A549 (cell line): ENCODE measurements around the gene KLHDC7B. TPM values are rescaled to one million over a fixed set of nuclear protein-coding genes. Genes with fewer than 3 reads are reported as not detected.
"Not testable (repeated sequence)": the region's sequence is repeated elsewhere in the genome, so short reads cannot be mapped to it uniquely, and the experiment has no call there.

Experiments used
- ATAC-seq, 2 experiments: fragments of 200-7000 bp in 1 of 2; fragments of >200 bp in 1 of 2; cut with Nextera tagmentation in 1 of 2; cut with Tn5 transposase in 1 of 2; 3 replicates each; pipeline versions ENCODE4 v1.8.0 to v1.9.1; 2018 to 2020; ENCODE audit warnings: mild to moderate bottlenecking in 1 of 2, moderate library complexity in 1 of 2
- CTCF ChIA-PET: fragments of 300-600 bp; sonication (Branson Sonifier 250); formaldehyde crosslinking; extraction: SDS; loops from one replicate; lab custom pipeline; 2021; ENCODE audit warnings: antibody characterized with exemption, inconsistent platforms; lab: Yijun Ruan, JAX
- POLR2A ChIA-PET: fragments of 350-600 bp; formaldehyde crosslinking; extraction: SDS; loops from one replicate; lab custom pipeline; 2021; ENCODE audit warnings: antibody characterized with exemption, inconsistent platforms; lab: Yijun Ruan, JAX
- DNase-seq, 2 experiments: peaks; one replicate each; pipeline versions ENCODE4 v3.0.0 to v3.0.0-alpha.2; 2011 to 2016; ENCODE audit warnings: low read depth in 1 of 2, low spot score in 1 of 2
- FAIRE-seq: peaks from 2 replicates; lab custom pipeline; 2011; peaks lifted over from hg19 to GRCh38; lab: Jason Lieb, UNC
- H3K27ac ChIP-seq, 2 experiments: fragments of >200 bp; sonication (Bioruptor Twin); formaldehyde crosslinking; 3 replicates each; pipeline ENCODE4 v1.5.1; 2016 to 2017
- H3K4me1 ChIP-seq: fragments of >200 bp; sonication (Bioruptor Twin); formaldehyde crosslinking; 3 replicates; pipeline ENCODE4 v1.6.1; 2016
- H3K4me2 ChIP-seq: fragments of >200 bp; sonication (Bioruptor Twin); formaldehyde crosslinking; 3 replicates; pipeline ENCODE4 v1.6.1; 2016
- H3K4me3 ChIP-seq: fragments of >200 bp; sonication (Bioruptor Twin); formaldehyde crosslinking; 3 replicates; pipeline ENCODE4 v1.5.1; 2016
- H3K9me3 ChIP-seq: fragments of >200 bp; sonication (Bioruptor Twin); formaldehyde crosslinking; 3 replicates; pipeline ENCODE4 v1.6.1; 2016
- CBX2 ChIP-seq: fragments of 200-600 bp; sonication (generic); IDR thresholded peaks from 2 replicates; pipeline ENCODE4 v1.6.1; 2016; ENCODE audit warnings: low read depth, mild to moderate bottlenecking, borderline replicate concordance
- CBX8 ChIP-seq: fragments of 200-600 bp; sonication (generic); IDR thresholded peaks from 2 replicates; pipeline ENCODE4 v1.6.1; 2016
- CHD2 ChIP-seq: fragments of 150-350 bp; IDR thresholded peaks from 2 replicates; pipeline ENCODE4 v1.6.1; 2014; ENCODE audit warnings: low read length; ENCODE audit not compliant: partially characterized antibody
- CHD4 ChIP-seq: fragments of 200-600 bp; sonication (generic); IDR thresholded peaks from 2 replicates; pipeline ENCODE4 v1.6.1; 2016; ENCODE audit warnings: antibody characterized with exemption, mild to moderate bottlenecking, borderline replicate concordance
- CTCF ChIP-seq: fragments of >200 bp; sonication (Bioruptor Twin); formaldehyde crosslinking; IDR thresholded peaks from 3 replicates; pipeline ENCODE4 v1.5.1; 2016
- ESRRA ChIP-seq: fragments of 150-350 bp; IDR thresholded peaks from 2 replicates; pipeline ENCODE4 v1.6.1; 2014; ENCODE audit warnings: mild to moderate bottlenecking, low read length, borderline replicate concordance
- HOXA7 ChIP-seq: fragments of 250-450 bp; sonication (Bioruptor Pico); IDR thresholded peaks from 2 replicates; pipeline ENCODE4 v1.5.0; 2020; ENCODE audit warnings: mild to moderate bottlenecking, moderate library complexity
- KDM5A ChIP-seq: fragments of 200-600 bp; sonication (generic); IDR thresholded peaks from 2 replicates; pipeline ENCODE4 v1.6.1; 2016; ENCODE audit warnings: antibody characterized with exemption, mild to moderate bottlenecking
- MAX ChIP-seq: IDR thresholded peaks from 2 replicates; pipeline ENCODE4 v1.6.1; 2012
- MYC ChIP-seq: IDR thresholded peaks from 2 replicates; pipeline ENCODE4 v1.6.1; 2012; ENCODE audit warnings: mild to moderate bottlenecking, inconsistent platforms, low read length, improper control_type of control experiment, borderline replicate concordance
- NPAS2 ChIP-seq: fragments of 250-450 bp; sonication (Bioruptor Pico); IDR thresholded peaks from 2 replicates; pipeline ENCODE4 v1.8.0; 2022; ENCODE audit warnings: mild to moderate bottlenecking, moderate library complexity, borderline replicate concordance
- POLR2A ChIP-seq: IDR thresholded peaks from 2 replicates; pipeline ENCODE4 v1.6.1; 2012; ENCODE audit warnings: mild to moderate bottlenecking, low read length
- RAD21 ChIP-seq, 2 experiments: fragments of >200 bp in 1 of 2; sonication (Bioruptor Twin) in 1 of 2; formaldehyde crosslinking in 1 of 2; IDR thresholded peaks in 1 of 2; conservative IDR thresholded peaks in 1 of 2; 2 replicates in 1 of 2; 3 replicates in 1 of 2; pipeline ENCODE4 v1.6.1; 2012 to 2018; ENCODE audit warnings: inconsistent platforms in 1 of 2
- RCOR1 ChIP-seq: fragments of 150-350 bp; IDR thresholded peaks from 2 replicates; pipeline ENCODE4 v1.6.1; 2014; ENCODE audit warnings: antibody characterized with exemption, low read length, low read depth
- SREBF2 ChIP-seq: fragments of 450-650 bp; IDR thresholded peaks from 2 replicates; pipeline ENCODE4 v1.6.1; 2014; ENCODE audit warnings: mild to moderate bottlenecking, moderate library complexity
- TP53 ChIP-seq: fragments of 250-450 bp; sonication (Bioruptor Pico); IDR thresholded peaks from 2 replicates; pipeline ENCODE4 v1.5.0; 2021; ENCODE audit warnings: mild to moderate bottlenecking, moderate library complexity
- ZNF302 ChIP-seq: fragments of 250-450 bp; sonication (Bioruptor Pico); IDR thresholded peaks from 2 replicates; pipeline ENCODE4 v1.9.0; 2021; ENCODE audit warnings: inconsistent platforms, mild to moderate bottlenecking, moderate library complexity
- ZSCAN20 ChIP-seq: fragments of 250-450 bp; sonication (Bioruptor Pico); IDR thresholded peaks from 2 replicates; pipeline ENCODE4 v1.8.0; 2022; ENCODE audit warnings: mild to moderate bottlenecking, moderate library complexity
- WGBS: methylation state at CpG from one replicate; pipeline ENCODE4 v1.1.6; 2017; ENCODE audit errors: missing lambda C conversion rate; 5-methylcytosine and 5-hydroxymethylcytosine counted together
- polyA plus RNA-seq, 4 experiments: library from polyadenylated mRNA; depleted of rRNA in 3 of 4; stranded (reverse); fragments of >200 nt; fragmentation: RNase III in 1 of 4; extraction: RNeasy Plus Mini Kit Qiagen cat#74134 plus additional on column Dnase treatment in 1 of 4; gene quantifications; 2 replicates in 3 of 4; 3 replicates in 1 of 4; pipeline ENCODE4 v1.2.3, GENCODE V29; 2011 to 2017
- TF ChIP-seq, protein P1 (sequence below): IDR thresholded peaks from 2 replicates; pipeline ENCODE4 v1.6.1; 2012; ENCODE audit warnings: low read depth, borderline replicate concordance

Gene KLHDC7B
- polyA plus RNA-seq, 2 of the 4 experiments (the other 2 are of a cell fraction): 0.09 TPM; not detected in 1

- peak in 1 of 2 experiments; percentile 75 for DNase-seq
- ChIA-PET CTCF (interaction anchor here (0.8 to 1.8 kb wide), 2 partner anchors 14 to 89 kb away, joined by 3 to 7 read pairs; partner anchors contain the start of gene KLHDC7B), POLR2A (interaction anchor here (0.6 to 1.3 kb wide), 5 partner anchors 9 to 51 kb away, joined by 3 to 5 read pairs (median 3); partner anchors contain the start of gene SYCE3)
- H3K4me2 ChIP-seq: peak overlapping the region; percentile 92
- peak overlapping the region; percentile 64 for H3K4me3 ChIP-seq
- no CpG with 5 or more reads among the region's 44 CpGs for WGBS
- peak; percentile 42 to 49 for ATAC-seq
- TF ChIP-seq ZSCAN20: no peak
- peak; percentile 47 for TF ChIP-seq MAX
- no peak for FAIRE-seq
- peaks cover 29% of the 10 kb centered on the region for H3K4me1 ChIP-seq
- peak overlapping the region; percentile 95 to 98 for H3K27ac ChIP-seq
- no peaks in the 10 kb centered on the region for H3K9me3 ChIP-seq
Observed at GRCh38 chr22:50531546-50531961, 14.1 kb upstream of the KLHDC7B start.

- H3K4me3 ChIP-seq: peak overlapping the region; percentile 64
- CTCF ChIA-PET: interaction anchor here (0.8 to 1.8 kb wide), 2 partner anchors 13 to 89 kb away, joined by 3 to 7 read pairs; partner anchors contain the start of gene KLHDC7B
- peak overlapping the region; percentile 95 to 98 for H3K27ac ChIP-seq
- FAIRE-seq (no peak), DNase-seq (peak in 1 of 2 experiments; percentile 65), ATAC-seq (peak; percentile 49 to 68)
- peak overlapping the region; percentile 92 for H3K4me2 ChIP-seq
- 3% methylated on average over 20 of the region's 56 CpGs for WGBS
- POLR2A ChIA-PET: interaction anchor here (0.6 to 1.3 kb wide), 5 partner anchors 9 to 50 kb away, joined by 3 to 5 read pairs (median 3); partner anchors contain the start of gene SYCE3
- TF ChIP-seq POLR2A: peak; percentile 25
- TF ChIP-seq, protein P1, sequence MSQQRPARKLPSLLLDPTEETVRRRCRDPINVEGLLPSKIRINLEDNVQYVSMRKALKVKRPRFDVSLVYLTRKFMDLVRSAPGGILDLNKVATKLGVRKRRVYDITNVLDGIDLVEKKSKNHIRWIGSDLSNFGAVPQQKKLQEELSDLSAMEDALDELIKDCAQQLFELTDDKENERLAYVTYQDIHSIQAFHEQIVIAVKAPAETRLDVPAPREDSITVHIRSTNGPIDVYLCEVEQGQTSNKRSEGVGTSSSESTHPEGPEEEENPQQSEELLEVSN: no peak
- H3K4me1 ChIP-seq: peaks cover 26% of the 10 kb centered on the region
- H3K9me3 ChIP-seq: no peaks in the 10 kb centered on the region
Observed at GRCh38 chr22:50531962-50532674, 13.6 kb upstream of the KLHDC7B start.

GRCh38 chr22:50532824-50533796 lies 12.6 kb upstream of the KLHDC7B start:
- no peaks in the 10 kb centered on the region for H3K9me3 ChIP-seq
- H3K4me3 ChIP-seq: peak overlapping the region; percentile 64; the same call in 1 of the 3 replicates
- peak overlapping the region; percentile 92 for H3K4me2 ChIP-seq
- 86% methylated on average over 19 of the region's 19 CpGs for WGBS
- FAIRE-seq (no peak), ATAC-seq (no peak), DNase-seq (no peak)
- peaks cover 23% of the 10 kb centered on the region for H3K4me1 ChIP-seq
- ChIA-PET POLR2A (interaction anchor here (1.3 kb wide), 1 partner anchor 9 kb away, joined by 3 read pairs; no protein-coding TSS in a partner anchor), CTCF (interaction anchor here (0.7 to 1.8 kb wide), 3 partner anchors 14 to 280 kb away, joined by 3 to 7 read pairs (median 4); no protein-coding TSS in a partner anchor)
- TF ChIP-seq NPAS2 (no peak), MYC (no peak), CBX8 (no peak), RAD21 (conservative IDR thresholded peaks at IDR 0.05 in 1 of 2, IDR thresholded peaks at IDR 0.05 in 1 of 2) (no peak), ESRRA (no peak), HOXA7 (CRISPR knock-in tag) (no peak), CHD4 (no peak), ZNF302 (CRISPR knock-in tag) (no peak), SREBF2 (no peak), CHD2 (no peak), KDM5A (no peak), TP53 (CRISPR knock-in tag) (no peak), RCOR1 (no peak), CBX2 (no peak), ZSCAN20 (no peak), CTCF (no peak)
- H3K27ac ChIP-seq: peak overlapping the region; percentile 95 to 98

DNA sequence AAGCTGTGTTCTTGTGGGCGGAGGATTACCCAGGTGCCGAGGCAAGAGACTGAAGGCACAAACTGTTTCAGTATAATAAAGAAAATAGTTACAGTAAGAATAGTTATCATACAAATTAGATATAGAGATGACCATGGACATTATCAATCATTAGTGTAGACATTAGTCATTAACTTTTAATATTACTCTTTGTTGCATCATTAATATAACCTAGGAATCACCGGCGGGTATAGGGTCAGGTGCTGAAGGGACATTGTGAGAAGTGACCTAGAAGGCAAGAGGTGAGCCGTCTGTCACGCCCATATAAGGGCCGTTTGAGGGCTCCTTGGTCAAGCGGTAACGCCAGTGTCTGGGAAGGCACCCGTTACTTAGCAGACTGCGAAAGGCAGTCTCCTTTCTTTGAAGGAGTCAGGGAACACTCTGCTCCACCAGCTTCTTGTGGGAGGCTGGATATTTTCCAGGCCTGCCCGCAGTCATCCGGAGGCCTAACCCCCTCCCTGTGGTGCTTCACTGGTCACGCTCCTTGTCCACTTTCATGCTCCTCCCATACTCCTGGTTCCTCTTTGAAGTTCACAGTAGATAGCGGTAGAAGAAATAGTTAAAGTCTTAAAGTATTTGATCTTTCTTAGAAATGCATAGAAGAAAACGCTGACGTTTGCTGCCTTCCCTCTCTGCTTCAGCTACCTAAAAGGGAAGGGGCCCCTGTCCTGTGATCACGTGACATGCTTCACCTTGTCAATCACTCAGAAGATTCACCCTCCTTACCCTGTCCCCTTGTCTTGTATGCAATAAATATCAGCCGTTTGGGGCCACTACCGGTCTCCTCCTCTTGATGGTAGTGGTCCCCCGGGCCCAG lies 11.6 kb upstream of the KLHDC7B start:
- ATAC-seq, FAIRE-seq, H3K4me2 ChIP-seq, H3K9me3 ChIP-seq, POLR2A ChIA-PET, H3K4me3 ChIP-seq, DNase-seq: not testable (repeated sequence)
- H3K4me1 ChIP-seq: peaks cover 32% of the 10 kb centered on the region
- CTCF ChIA-PET: interaction anchor here (1.0 to 1.7 kb wide), 2 partner anchors 8 to 15 kb away, joined by 3 read pairs; no protein-coding TSS in a partner anchor
- H3K27ac ChIP-seq: peak overlapping the region; percentile 31 to 98; a peak in 5 of 6 replicates
- 89% methylated on average over 21 of the region's 21 CpGs for WGBS
